NCI-H345 treated with DMSO at 0.1 percent for 48 hours (cell line): ENCODE measurements around the gene MATCAP1.
A peak's percentile ranks its signal among the peaks of the same experiment; 100 is the strongest.

Source experiments
- DNase-seq: peaks from one replicate; lab custom pipeline; 2025; ENCODE audit not compliant: unreplicated experiment; lab: John Stamatoyannopoulos, UW

Gene MATCAP1

GRCh38 chr16:67183627-67184452 lies at the start of gene MATCAP1:
Gene MATCAP1 (minus strand): TSS chr16:67183963. CDS start chr16:67180610, 3,353 bp downstream.
- DNase-seq = peak; percentile 88

GRCh38 chr16:67230809-67231660 lies 47.3 kb upstream of the MATCAP1 start:
- no peak for DNase-seq

GRCh38 chr16:67229906-67230808 lies 46.4 kb upstream of the MATCAP1 start:
- DNase-seq = no peak

GRCh38 chr16:67228905-67229304 lies 45.1 kb upstream of the MATCAP1 start:
- no peak for DNase-seq

- no peak for DNase-seq
These were observed 44.4 kb upstream of the MATCAP1 start for GRCh38 chr16:67228034-67228785.

- no peak for DNase-seq
These were observed 43.8 kb upstream of the MATCAP1 start for GRCh38 chr16:67227567-67227921.

- DNase-seq = peak; percentile 79
These were observed 43.2 kb upstream of the MATCAP1 start, which contains the start of gene TMEM208 for GRCh38 chr16:67226804-67227566. Gene TMEM208 (plus strand): TSS chr16:67227130. CDS start chr16:67227219, 89 bp downstream.

- no peak for DNase-seq
These were observed 42.6 kb upstream of the MATCAP1 start for GRCh38 chr16:67226295-67226803.

GRCh38 chr16:67223992-67224391 lies 40.2 kb upstream of the MATCAP1 start:
- DNase-seq = no peak

GRCh38 chr16:67216612-67217490 lies 33.1 kb upstream of the MATCAP1 start:
- no peak for DNase-seq

GRCh38 chr16:67215706-67216105 lies 31.9 kb upstream of the MATCAP1 start:
- DNase-seq = no peak

GRCh38 chr16:67213197-67214019 lies 29.6 kb upstream of the MATCAP1 start:
- DNase-seq = no peak

GRCh38 chr16:67212766-67213165 lies 29.0 kb upstream of the MATCAP1 start:
- no peak for DNase-seq

GRCh38 chr16:67211674-67212073 lies 27.9 kb upstream of the MATCAP1 start:
- DNase-seq = no peak

GRCh38 chr16:67210069-67210937 lies 26.5 kb upstream of the MATCAP1 start:
- DNase-seq = no peak

- no peak for DNase-seq
These were observed 25.8 kb upstream of the MATCAP1 start for GRCh38 chr16:67209565-67209964.
